ENCODE measurements around the gene FZD1.
"Not testable (repeated sequence)": the region's sequence is repeated elsewhere in the genome, so short reads cannot be mapped to it uniquely, and the experiment has no call there.

The FZD1 gene

GRCh38 chr7:91297939-91298338 lies 33.7 kb downstream of the FZD1 start:
- no peak for DNase-seq (ENCODE audit: low spot score)

- DNase-seq (ENCODE audit: low spot score): no peak
Measured at GRCh38 chr7:91299952-91300775, 35.9 kb downstream of the FZD1 start.

GRCh38 chr7:91302794-91303193 lies 38.6 kb downstream of the FZD1 start:
- no peak for DNase-seq (ENCODE audit: low spot score)

- DNase-seq (ENCODE audit: low spot score): no peak
Measured at GRCh38 chr7:91306266-91306665, 42.0 kb downstream of the FZD1 start.

GRCh38 chr7:91307467-91307866 lies 43.2 kb downstream of the FZD1 start:
- DNase-seq (ENCODE audit: low spot score): no peak

GRCh38 chr7:91308191-91308590 lies 44.0 kb downstream of the FZD1 start:
- DNase-seq (ENCODE audit: low spot score): not testable (repeated sequence)

GRCh38 chr7:91310830-91311460 lies 46.7 kb downstream of the FZD1 start:
- no peak for DNase-seq (ENCODE audit: low spot score)

GRCh38 chr7:91311839-91312238 lies 47.6 kb downstream of the FZD1 start:
- DNase-seq (ENCODE audit: low spot score): no peak

- no peak for DNase-seq (ENCODE audit: low spot score)
Measured at GRCh38 chr7:91313113-91313512, 48.9 kb downstream of the FZD1 start.

GRCh38 chr7:91314591-91315323 lies 50.5 kb downstream of the FZD1 start:
- DNase-seq (ENCODE audit: low spot score): no peak

GRCh38 chr7:91316426-91316825 lies 52.2 kb downstream of the FZD1 start:
- no peak for DNase-seq (ENCODE audit: low spot score)

GRCh38 chr7:91319351-91319750 lies 55.1 kb downstream of the FZD1 start:
- DNase-seq (ENCODE audit: low spot score): no peak

GRCh38 chr7:91320366-91321078 lies 56.3 kb downstream of the FZD1 start:
- DNase-seq (ENCODE audit: low spot score): no peak
